HG03378 (cell line): ENCODE results near the gene PPRC1.
"Not testable (repeated sequence)": the region's sequence is repeated elsewhere in the genome, so short reads cannot be mapped to it uniquely, and the experiment has no call there.

ENCODE experiments used
- ATAC-seq: cut with Tn5 transposase; IDR thresholded peaks from one replicate; pipeline ENCODE4 v1.9.1; 2021; ENCODE audit warnings: mild to moderate bottlenecking, moderate library complexity; ENCODE audit not compliant: unreplicated experiment

Gene PPRC1

GRCh38 chr10:102188298-102188940 is 55.6 kb downstream of the PPRC1 start:
- no peak for ATAC-seq

GRCh38 chr10:102188941-102189898 is 56.4 kb downstream of the PPRC1 start:
- not testable (repeated sequence) for ATAC-seq

GRCh38 chr10:102191956-102192355 is 59.1 kb downstream of the PPRC1 start:
- no peak for ATAC-seq

- no peak for ATAC-seq
These were observed 62.5 kb downstream of the PPRC1 start for GRCh38 chr10:102195296-102195870.

GRCh38 chr10:102196893-102197292 is 64.1 kb downstream of the PPRC1 start:
- ATAC-seq = no peak

GRCh38 chr10:102198027-102198426 is 65.2 kb downstream of the PPRC1 start:
- ATAC-seq = no peak
